Stimulated activated CD4-positive, alpha-beta T cell treated with anti-CD3 and anti-CD28 coated beads, Interleukin-15, amount 100 ng/mL, for 1 hour (primary cell): ENCODE results near the gene GNA14.
A peak's percentile ranks its signal among the peaks of the same experiment; 100 is the strongest.
"Not testable (repeated sequence)": the region's sequence is repeated elsewhere in the genome, so short reads cannot be mapped to it uniquely, and the experiment has no call there.

Experiments
- DNase-seq, 2 donors: peaks; one replicate each; pipeline ENCODE4 v3.0.0-alpha.2; 2020; ENCODE audit warnings: low read depth in 1 of 2, low spot score in 1 of 2

The GNA14 gene

GRCh38 chr9:77453825-77454647 lies 194.1 kb downstream of the GNA14 start:
- no peak for DNase-seq

GRCh38 chr9:77451507-77451906 lies 196.6 kb downstream of the GNA14 start:
- DNase-seq = no peak

GRCh38 chr9:77450085-77450475 lies 198.0 kb downstream of the GNA14 start:
- DNase-seq = no peak

GRCh38 chr9:77449240-77450084 lies 198.7 kb downstream of the GNA14 start:
- no peak for DNase-seq

- DNase-seq = no peak
Observed at GRCh38 chr9:77447646-77448045, 200.5 kb downstream of the GNA14 start.

GRCh38 chr9:77442436-77442835 lies 205.7 kb downstream of the GNA14 start:
- no peak for DNase-seq

- DNase-seq = not testable (repeated sequence)
Observed at GRCh38 chr9:77441124-77441523, 207.0 kb downstream of the GNA14 start.

GRCh38 chr9:77440057-77440456 lies 208.1 kb downstream of the GNA14 start:
- no peak for DNase-seq

- no peak for DNase-seq
Observed at GRCh38 chr9:77438653-77439052, 209.5 kb downstream of the GNA14 start.

GRCh38 chr9:77435688-77436087 lies 212.4 kb downstream of the GNA14 start:
- DNase-seq = no peak

- DNase-seq = no peak
Observed at GRCh38 chr9:77435277-77435676, 212.8 kb downstream of the GNA14 start.

- DNase-seq = peak; percentile 7 to 14
Observed at GRCh38 chr9:77433675-77434445, 214.3 kb downstream of the GNA14 start.

- DNase-seq = no peak
Observed at GRCh38 chr9:77432053-77432452, 216.1 kb downstream of the GNA14 start.

- no peak for DNase-seq
Observed at GRCh38 chr9:77429928-77430327, 218.2 kb downstream of the GNA14 start.

GRCh38 chr9:77427256-77427927 lies 220.7 kb downstream of the GNA14 start:
- DNase-seq = no peak

- DNase-seq = no peak
Observed at GRCh38 chr9:77426712-77427111, 221.4 kb downstream of the GNA14 start.

GRCh38 chr9:77424993-77425392 lies 223.1 kb downstream of the GNA14 start:
- no peak for DNase-seq

GRCh38 chr9:77423841-77424240 lies 224.3 kb downstream of the GNA14 start:
- DNase-seq = no peak

- no peak for DNase-seq
Observed at GRCh38 chr9:77422969-77423368, 225.2 kb downstream of the GNA14 start.

- no peak for DNase-seq
Observed at GRCh38 chr9:77421506-77422265, 226.4 kb downstream of the GNA14 start.
